Stimulated activated naive CD8-positive, alpha-beta T cell treated with anti-CD3 and anti-CD28 coated beads, Interleukin-15, Interleukin-2, amounts not matched to agents 100 U/mL and 50 U/mL, for 24 hours (primary cell): ENCODE data around the gene C19orf33.

Experiments used
- ATAC-seq: fragments of 150-1000 bp; cut with Tn5 transposase; one replicate; pipeline ENCODE4 v1.10.0; 2021
- DNase-seq: peaks from one replicate; pipeline ENCODE4 v3.0.0; 2021

The C19orf33 gene

GRCh38 chr19:38308926-38309614, 5.0 kb downstream of the C19orf33 start:
- ATAC-seq = no peak
- DNase-seq = no peak

- no peak for ATAC-seq
- DNase-seq = no peak
Observed at GRCh38 chr19:38309615-38310278, 5.7 kb downstream of the C19orf33 start.

GRCh38 chr19:38310279-38310670, 6.2 kb downstream of the C19orf33 start:
- no peak for ATAC-seq
- DNase-seq = no peak

- DNase-seq (no peak), ATAC-seq (no peak)
Observed at GRCh38 chr19:38310986-38311385, 6.9 kb downstream of the C19orf33 start.

GRCh38 chr19:38315657-38316476, 11.8 kb downstream of the C19orf33 start, which contains the start of gene YIF1B:
YIF1B (minus strand) TSS chr19:38315947; CDS start chr19:38315917, 30 bp downstream.
- ATAC-seq = peak; percentile 95
- DNase-seq = peak; percentile 96

GRCh38 chr19:38316477-38317067, 12.5 kb downstream of the C19orf33 start:
- DNase-seq = no peak
- ATAC-seq = no peak

GRCh38 chr19:38317104-38317612, 13.1 kb downstream of the C19orf33 start:
- no peak for ATAC-seq
- peak; percentile 27 for DNase-seq

- ATAC-seq (no peak), DNase-seq (no peak)
Observed at GRCh38 chr19:38318660-38319059, 14.6 kb downstream of the C19orf33 start.

GRCh38 chr19:38319421-38320258, 15.6 kb downstream of the C19orf33 start, which contains the start of gene KCNK6:
KCNK6 (plus strand) TSS chr19:38319845; CDS start chr19:38319951, 106 bp downstream.
- ATAC-seq (peak; percentile 16), DNase-seq (peak; percentile 71)

GRCh38 chr19:38320969-38321339, 16.9 kb downstream of the C19orf33 start:
- no peak for DNase-seq
- ATAC-seq = no peak

- no peak for ATAC-seq
- no peak for DNase-seq
Observed at GRCh38 chr19:38321646-38322196, 17.7 kb downstream of the C19orf33 start.

GRCh38 chr19:38323291-38323690, 19.2 kb downstream of the C19orf33 start:
- ATAC-seq (no peak), DNase-seq (no peak)

GRCh38 chr19:38324431-38324830, 20.4 kb downstream of the C19orf33 start:
- no peak for DNase-seq
- no peak for ATAC-seq

GRCh38 chr19:38326591-38326990, 22.5 kb downstream of the C19orf33 start:
- no peak for ATAC-seq
- no peak for DNase-seq

GRCh38 chr19:38329651-38330050, 25.6 kb downstream of the C19orf33 start:
- ATAC-seq = no peak
- DNase-seq = no peak

GRCh38 chr19:38331728-38332127, 27.7 kb downstream of the C19orf33 start:
- no peak for DNase-seq
- ATAC-seq = no peak

- DNase-seq (no peak), ATAC-seq (no peak)
Observed at GRCh38 chr19:38333245-38333644, 29.2 kb downstream of the C19orf33 start.

- peak; percentile 96 for DNase-seq
- ATAC-seq = peak; percentile 81
Observed at GRCh38 chr19:38335949-38336637, 32.0 kb downstream of the C19orf33 start.

- peak; percentile 96 for DNase-seq
- ATAC-seq = peak; percentile 66
Observed at GRCh38 chr19:38336638-38337359, 32.7 kb downstream of the C19orf33 start.

- no peak for ATAC-seq
- DNase-seq = no peak
Observed at GRCh38 chr19:38337360-38337653, 33.3 kb downstream of the C19orf33 start.
